ENCODE data around the gene COL2A1.

Gene COL2A1

DNA sequence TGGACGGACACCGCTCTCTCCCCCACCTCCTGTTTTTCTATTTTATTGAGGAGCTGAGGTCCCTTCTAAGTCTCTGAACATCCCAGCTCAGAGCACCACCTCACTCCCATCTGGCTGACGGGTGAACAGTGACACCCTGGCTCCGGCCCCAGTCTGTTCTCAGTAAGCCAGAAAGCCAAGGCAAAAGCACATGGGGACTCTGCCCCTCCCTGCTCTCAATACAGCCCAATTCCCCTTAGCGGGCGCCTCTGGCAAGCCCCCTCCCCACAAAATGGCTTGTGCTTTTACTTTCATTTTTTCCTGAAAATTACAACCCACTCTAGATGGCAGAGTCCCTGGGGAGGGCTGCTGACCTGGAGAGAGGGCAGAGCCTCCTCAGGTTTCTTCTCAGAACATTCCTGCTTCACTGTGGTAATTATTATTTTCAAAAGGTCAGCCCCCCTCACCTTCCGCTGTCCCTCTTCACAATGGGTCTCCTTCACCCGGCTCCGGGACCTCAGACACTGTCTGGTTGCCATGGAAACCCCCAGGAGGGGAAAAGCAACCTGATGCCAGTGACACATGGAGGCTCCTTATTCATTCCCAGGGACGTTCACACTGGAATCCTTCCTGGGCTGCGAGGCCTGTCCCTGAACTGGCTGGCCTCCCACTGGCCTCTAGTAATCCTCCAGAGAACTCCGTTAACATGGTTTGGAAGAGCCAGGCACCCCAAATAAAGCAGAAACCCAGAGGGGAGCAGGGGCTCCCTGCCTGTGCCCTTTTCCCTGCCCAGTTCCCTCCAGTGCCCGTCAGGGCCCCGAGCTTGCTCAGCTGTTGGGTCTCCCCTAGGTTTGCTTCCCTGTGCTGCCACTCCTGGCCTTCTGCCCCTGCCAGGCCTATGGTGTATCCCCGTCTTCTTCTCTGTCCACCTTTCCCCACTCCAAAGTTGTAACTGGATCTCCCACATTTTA, 15.9 kb downstream of the COL2A1 start:
- no peak for DNase-seq

DNA sequence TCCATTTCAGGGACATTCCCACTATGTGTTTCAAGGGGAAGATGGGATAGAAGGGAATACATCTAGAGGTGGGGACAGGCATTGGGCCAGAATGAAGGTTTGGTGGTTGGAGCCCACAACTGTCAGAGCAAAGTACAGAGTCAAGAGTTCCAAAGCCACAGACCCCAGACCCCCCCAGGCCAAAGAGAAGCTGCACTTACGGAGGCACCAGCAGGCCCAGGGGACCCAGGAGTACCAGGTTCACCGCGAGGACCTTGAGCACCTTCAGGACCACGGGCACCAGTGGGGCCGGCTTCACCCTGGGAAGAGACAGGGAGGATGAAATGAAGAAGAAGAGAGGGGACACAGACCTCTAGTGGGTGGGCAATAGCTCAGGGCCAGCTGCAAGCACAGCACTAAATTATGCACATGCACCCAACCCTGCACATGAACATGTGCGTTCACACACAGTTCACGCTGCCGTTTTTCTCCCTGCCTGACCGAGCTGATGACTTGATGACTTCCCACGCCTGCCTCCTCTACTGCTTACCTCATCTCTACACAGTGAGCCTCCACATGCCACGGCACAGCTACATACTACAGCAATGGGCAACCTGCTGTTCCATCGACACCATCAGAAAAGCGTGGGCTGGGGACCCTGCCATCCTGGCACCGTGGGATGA, 16.7 kb downstream of the COL2A1 start:
- no peak for DNase-seq

DNA sequence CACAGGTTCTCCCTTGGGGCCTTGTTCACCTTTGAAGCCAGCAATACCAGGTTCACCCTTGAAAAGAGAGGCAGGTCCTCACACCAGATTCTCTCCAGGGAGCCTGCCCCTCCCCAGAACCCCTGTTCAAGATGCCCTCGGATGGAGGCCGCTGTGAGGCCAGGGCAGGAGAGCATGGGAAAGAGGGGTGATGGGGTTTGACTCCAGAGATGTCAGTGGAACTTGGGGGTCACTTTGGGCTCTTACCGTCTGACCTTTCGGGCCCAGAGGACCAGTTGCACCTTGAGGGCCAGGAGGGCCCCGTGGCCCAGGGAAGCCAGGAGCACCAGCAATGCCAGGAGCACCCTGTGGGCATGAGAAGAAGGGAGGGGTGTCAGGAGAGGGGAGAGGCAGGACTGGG, 17.4 kb downstream of the COL2A1 start:
- no peak for DNase-seq

DNA sequence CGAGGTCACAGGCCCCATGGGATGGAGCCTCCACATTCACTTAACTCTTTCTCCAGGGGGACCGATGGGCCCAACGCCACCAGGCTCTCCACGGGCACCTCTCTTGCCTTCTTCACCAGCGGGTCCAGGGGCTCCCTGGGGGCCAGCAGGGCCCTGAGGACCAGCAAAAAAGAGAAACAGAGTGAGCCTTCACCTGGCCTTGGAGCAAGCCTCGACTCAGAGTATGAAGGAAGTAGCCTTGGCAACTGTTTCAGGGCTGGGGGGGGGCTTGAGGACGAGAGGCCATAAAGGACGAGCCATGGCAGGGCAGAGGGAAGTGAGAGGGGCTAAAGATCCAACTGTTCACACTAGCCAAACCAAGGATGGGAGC, 18.0 kb downstream of the COL2A1 start:
- DNase-seq, result no peak

DNA sequence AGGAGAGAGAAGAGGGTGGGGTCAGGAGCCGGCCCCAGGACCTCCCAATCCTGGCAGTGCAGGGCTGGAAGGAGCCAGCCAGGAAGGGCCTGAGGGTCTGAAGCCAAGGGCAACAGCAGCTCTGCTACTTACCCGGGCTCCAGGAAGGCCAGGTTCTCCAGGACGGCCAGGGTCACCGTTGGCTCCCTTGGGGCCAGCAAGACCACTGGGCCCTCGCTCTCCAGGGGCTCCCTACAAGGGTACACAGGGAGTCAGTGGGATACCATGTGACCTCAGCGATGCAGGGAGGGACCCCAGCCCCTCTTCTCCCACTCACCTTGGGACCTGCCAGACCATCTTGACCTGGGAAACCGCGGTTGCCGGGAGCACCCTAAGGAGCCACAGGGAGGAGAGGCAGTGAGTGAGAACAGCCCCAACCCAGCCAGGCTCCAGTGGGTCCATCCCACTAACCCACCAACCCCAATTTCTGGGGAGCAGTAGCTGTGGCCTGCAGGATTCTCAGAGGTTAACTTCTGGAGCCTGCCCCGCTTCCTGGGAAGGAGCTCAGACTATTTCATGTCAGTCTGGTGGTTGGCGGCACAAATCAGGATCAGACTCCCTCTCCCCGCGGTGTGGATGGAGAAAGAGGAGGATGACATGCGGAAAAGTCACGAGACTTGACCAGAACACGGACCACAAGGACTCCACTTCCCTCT, 18.5 kb downstream of the COL2A1 start:
- no peak for DNase-seq

DNA sequence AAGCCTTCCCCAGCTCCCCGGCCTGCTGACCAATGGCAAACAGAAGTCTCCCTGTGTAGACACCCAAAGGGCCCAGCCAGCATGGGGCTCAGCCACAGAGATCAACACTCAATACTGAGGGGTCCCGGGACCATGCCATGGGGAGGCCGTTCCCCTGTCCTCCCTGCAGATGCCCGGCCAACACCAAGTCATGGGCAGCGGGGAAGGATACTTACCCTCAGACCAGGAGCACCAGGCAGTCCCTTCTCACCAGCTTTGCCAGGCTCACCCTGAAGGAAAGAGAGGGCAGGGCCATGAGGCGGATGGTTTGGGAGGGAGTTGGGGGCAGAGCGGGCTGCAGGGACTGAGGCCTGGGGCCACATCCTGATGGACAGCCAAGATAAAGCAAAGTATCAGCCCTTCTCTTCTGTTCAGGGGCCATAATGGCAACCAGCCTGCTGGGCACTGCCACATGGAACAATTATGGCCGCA, 19.9 kb downstream of the COL2A1 start:
- DNase-seq, result no peak

DNA sequence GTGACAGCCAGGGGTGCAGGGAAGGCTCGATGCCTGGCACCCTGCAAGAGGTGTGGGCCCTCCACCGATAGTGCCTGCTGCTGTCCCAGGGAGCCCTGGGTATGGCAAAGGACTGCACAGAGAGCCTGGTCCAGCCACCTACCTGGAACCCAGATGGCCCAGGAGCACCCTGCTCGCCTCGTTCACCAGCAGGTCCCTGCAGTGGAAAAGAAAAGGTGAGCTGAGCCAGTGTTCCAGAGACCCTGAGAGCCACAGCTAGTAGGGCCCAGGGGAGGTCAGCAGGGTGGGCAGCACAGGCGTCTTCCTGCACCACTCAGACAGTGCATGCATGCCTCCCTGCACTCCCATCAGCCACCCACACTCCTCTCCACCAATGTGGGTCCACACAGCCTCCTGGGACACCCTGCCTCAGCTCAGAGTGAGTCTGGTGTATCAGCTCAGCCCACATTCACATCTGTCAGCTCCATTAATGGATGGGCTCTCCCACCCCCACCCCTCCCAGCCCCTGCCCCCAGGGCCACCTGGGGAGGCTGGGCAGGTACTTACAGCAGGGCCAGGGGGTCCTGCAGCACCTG, 20.6 kb downstream of the COL2A1 start:
- no peak for DNase-seq

DNA sequence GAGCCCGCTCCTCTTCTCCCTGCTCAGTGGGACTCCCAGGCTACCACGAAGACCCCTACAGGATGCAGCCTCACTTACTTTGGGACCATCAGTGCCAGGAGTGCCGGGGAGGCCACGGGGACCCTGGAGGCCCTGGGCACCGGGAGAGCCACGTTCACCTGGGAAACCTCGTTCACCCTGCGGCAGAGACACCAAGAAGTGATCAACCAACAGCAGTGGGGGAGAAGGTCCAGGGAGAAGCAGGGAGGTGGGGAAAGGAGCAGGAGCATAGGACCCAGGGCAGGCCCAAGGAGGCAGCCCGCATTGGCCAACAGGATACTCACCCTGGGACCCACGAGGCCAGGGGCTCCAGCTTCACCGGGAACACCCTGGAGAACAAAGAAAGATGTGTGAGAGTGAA, 21.5 kb downstream of the COL2A1 start:
- DNase-seq, result no peak

DNA sequence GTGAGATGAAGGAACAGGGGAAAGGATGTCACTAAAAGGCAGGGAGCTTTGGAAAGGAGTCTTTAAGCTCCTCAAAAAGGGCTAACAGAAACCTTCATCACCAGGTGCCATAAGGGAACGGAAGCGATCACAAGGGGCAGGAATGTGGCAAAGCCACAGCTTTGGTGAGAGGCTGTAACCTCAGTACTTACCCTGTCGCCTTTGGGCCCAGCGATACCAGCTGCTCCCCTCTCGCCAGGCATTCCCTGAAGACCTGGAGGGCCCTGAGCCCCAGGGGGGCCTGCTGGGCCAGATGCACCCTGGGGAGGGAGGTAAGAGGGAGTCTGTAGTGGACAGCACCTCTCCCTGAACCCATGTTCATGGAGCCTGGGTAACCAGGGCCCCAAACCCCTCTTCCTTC, 22.0 kb downstream of the COL2A1 start:
- DNase-seq, result no peak

DNA sequence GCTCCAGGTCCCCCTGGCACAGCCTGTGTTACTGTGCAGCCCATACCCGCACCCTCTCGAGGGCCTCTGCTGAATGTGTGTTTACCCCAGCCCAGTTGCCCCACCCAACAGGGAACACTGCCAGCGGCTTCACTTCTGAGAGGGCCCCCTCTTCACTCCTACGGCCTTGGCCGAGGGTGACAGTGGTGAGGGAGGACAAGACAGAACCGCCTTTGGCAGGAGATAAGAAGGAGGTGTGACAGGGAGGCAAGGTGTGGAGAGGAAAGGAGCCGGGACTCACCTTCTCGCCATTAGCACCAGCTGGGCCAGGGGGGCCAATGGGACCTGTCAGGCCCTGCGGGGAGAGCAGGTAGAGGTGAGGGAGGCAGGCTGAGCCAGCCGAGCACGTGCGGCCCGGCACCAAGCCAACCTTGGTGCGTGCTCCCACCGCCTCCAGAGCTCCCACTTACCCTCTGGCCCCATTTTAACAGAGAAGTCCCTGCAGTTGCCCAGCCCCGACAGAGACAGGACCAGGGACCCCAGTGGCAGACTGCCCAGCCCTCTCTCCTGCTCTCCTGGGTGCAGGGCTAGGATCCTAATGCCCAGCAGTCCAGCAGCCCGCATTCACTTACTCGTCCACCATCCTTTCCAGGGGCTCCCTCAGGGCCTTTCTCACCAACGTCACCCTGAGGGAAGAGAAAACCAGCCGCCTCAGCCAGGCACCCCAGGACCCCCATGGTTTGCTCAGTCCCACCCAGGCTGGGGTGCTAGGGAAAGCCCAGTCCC, 22.6 kb downstream of the COL2A1 start:
- no peak for DNase-seq

DNA sequence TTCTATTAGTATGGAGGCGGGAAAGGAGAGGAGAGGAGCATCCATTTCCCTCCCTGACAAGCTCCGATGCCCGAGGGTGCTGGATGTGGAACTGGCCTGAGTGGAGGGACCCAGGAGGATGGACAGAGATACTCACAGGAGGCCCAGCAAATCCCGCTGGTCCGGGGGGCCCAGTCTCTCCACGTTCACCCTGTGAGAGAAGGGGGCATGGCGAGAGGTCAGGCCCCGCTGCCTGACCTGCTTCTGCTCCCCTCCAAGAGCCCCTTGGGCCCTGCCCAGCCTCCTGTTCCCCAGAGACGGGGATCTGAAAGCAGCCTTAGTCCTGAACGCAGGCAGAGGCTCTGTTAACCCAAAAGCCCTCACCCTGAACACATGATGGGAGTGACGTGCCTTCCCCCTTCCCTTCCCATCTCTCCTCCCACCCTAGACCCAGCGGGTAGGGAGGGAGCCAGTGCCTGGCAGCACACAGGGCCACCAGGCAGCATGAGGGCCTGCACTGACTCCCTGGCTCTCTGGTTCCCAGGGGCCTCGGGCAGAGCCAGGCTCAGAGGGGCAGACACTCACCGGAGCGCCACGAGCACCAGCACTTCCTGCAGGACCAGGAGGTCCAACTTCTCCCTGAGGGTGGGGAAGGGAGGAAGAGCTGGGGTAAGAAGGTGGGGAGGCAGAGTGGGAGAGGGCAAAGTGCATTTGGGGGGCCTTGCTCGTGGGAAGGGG, 23.3 kb downstream of the COL2A1 start:
- DNase-seq, result no peak

DNA sequence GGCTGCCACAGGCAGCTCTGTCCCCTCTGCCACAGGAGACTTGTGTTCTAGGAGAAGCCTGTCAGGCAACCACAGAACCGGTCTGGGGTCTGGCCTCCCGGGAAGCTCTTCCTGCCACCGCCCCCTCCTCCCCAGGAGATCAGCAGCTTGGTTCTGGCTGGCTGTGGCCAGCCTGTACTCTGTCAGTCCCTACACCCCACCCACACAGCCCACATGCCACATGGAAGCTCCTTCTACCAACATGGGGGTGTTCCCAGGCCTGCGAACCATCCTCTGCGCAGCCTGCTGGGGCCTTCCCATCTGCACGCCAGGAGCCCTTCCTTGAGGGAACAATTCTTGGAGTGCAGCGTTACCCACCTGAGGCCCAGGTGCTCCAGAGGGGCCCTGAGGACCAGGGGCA, 24.1 kb downstream of the COL2A1 start:
- DNase-seq, result no peak

DNA sequence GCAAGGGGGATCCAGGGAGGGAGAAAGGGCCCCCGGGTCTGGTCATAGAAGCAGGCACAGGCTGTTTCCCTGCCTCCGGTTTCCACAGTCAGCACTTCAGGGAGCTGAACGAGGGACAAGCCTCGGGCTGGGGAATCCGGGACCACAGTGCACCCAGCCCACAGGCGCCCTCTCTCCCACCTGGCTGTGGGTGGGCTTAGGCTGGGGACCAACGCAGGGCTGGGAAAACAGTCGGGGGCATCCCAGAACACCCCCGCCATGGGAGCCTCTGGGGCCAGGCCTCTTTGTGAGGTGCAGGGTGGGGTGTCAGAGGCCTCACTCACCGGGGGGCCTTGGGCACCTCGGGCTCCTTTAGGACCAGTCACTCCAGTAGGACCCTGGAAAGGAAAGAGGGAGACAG, 24.6 kb downstream of the COL2A1 start:
- no peak for DNase-seq

DNA sequence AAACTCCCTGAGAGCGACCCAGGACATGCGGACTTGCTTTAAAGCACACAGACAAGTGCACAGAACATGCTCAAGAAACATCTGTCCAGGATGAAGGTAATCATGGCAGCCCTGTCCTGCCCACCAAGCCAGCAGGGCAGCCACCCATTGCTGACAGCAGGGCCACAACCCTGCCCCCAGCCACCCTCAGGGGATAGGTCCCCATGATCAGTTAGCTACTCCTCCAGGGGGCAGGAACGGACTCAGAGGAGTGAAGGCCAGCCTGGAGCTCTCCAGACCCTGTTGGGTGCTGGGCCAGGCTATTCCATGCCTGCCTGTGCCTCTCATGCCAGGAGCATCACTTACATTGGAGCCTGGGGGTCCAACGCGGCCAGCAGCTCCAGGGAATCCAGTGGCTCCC, 25.1 kb downstream of the COL2A1 start:
- DNase-seq, result no peak

DNA sequence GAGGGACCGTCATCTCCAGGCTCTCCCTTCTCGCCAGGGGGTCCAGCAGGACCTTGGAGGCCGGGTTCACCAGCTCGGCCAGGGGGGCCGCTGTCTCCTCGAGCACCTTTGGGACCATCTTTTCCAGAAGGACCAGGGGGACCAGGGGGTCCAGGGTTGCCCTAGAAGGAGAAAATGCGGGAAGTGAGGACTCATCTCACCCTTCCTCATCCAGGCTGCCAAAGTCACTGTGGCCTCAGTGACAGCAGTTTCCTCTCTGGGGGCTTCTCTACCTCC, 25.7 kb downstream of the COL2A1 start:
- DNase-seq, result no peak

DNA sequence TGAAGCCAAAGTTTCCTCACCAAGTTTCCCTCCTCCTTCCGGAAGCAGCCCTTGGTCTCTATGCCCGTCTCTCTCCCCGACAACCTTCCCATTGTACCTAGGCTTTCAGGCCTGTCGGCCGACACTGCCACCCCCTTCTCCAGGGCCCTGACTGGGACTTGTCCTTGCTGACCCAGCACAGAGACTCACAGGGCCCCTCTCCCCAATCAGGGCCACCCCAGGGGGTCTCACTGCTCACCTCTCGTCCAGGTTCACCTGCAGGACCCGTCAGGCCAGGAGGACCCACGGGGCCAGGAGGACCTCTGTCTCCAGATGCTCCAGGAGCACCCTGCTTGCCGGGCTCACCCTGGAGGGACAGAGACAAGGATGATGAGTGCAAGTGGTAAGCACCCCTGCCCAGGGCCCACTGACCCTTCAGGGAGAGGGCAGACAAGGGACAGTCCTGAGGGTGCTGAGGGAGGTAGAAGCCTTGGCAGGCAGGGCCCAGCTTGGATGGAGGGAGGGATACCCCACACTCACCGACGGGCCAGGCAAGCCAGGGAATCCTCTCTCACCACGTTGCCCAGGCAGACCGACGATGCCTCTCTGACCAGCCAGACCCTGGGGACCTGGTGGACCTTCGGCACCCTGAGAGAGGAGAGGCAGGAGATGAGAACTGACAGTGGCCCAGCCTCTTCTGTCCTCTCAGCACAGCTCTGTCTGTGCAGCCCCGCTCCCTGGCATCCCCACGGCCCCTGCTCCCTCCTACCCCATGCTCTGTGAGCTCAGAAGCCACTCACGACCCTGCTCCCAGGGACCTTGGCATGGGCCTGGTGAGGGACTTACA, 26.3 kb downstream of the COL2A1 start:
- no peak for DNase-seq

DNA sequence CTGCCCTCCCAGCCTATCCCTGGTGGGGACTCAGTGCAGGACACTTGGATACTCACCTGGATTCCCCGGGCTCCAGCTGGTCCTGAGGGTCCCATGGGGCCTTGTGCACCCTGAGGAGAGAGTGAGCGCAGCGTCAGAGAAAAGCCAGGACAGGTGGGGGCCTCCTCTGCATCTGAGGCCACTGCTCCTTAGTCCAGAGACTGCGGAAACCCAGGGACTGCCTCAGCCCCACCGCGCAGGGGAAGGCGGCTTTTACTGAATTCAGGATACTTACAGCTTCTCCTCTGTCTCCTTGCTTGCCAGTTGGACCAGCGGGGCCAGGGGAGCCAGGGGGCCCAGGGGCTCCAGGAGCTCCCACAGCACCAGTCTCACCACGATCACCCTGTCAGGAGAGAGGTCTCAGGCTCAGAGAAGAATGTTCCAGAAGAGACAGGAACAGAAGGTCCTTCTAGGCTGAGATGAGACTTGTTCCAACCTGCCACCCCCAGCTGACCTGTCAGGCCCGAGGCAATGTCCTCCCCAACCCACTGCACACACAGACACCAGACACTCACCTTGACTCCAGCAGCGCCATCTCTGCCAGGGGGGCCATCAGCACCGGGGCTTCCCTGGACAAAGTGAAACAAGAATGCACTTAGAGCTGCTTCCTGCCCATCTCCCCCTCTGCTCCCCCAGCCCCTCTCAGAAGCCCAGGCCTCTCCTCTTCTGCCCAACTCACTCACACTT, 27.1 kb downstream of the COL2A1 start:
- DNase-seq, result no peak

DNA sequence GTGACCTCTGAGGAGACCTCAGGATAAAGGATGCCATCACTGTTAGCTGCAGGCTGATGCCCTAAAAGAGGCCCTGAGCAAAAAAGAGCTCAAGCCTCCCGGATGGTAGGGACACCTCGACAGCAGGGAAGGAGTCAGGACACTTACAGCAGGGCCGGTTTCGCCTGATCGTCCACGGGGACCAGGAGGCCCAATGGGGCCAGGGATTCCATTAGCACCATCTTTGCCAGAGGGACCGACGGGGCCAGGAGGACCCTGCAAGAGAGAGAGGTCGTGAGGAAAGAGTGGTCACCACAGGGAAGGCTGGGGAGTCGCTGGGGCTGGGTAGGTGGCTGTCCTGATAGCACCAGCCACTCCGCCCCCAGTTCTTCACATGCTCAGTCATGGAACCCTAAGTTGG, 28.5 kb downstream of the COL2A1 start:
- DNase-seq, result no peak

DNA sequence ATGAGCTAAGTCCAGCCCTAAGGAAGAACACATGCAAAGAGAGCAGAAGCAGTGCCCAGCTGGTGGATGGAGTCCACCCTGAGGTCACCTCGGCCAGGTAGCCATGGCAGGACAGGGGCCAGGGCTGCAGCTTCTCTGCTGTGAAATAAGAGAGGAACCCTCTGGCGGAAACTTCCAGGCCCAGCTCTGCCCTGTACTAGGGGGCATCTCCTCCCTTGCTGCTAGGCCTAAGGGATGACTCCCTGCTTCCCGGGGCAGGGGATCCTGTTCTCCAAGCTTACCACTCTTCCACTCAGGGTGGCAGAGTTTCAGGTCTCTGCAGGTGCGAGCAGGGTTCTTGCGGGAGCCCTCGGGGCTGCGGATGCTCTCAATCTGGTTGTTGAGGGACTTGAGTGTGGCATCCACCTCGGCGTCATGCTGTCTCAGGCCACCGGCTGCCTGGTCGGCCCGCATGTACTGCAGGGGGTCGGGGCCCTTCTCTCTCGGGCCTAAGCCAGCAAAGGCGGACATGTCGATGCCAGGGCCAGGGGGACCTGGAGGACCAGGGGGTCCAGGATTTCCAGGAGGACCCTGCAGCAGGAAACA, 29.1 kb downstream of the COL2A1 start:
- no peak for DNase-seq

DNA sequence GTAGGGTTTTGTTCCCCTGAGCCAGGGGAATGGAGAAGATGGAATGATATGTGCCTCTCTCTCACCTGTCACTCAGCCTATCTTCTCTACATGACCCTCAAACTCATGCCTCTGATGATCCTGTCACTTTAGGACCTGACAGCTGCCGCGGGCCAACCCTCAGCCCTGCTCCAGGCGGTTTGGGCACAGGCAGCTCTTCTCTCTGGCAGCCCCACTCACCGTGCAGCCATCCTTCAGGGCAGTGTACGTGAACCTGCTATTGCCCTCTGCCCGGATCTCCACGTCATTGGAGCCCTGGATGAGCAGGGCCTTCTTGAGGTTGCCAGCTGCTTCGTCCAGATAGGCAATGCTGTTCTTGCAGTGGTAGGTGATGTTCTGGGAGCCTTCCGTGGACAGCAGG, 30.4 kb downstream of the COL2A1 start:
- no peak for DNase-seq
